Ovary (tissue), 9 donors: ENCODE data around the gene TRRAP. TPM values are rescaled to one million over a fixed set of nuclear protein-coding genes. Genes with fewer than 3 reads are reported as not detected.
"Not testable (repeated sequence)": the region's sequence is repeated elsewhere in the genome, so short reads cannot be mapped to it uniquely, and the experiment has no call there.

Experiments used
- DNase-seq, 5 donors: peaks; one replicate each; pipeline ENCODE4 v3.0.0-alpha.2; 2019 to 2020
- H3K27ac ChIP-seq, 2 donors: fragments of 200-600 bp; one replicate each; pipeline versions ENCODE4 v1.5.1 to v1.8.0; 2019 to 2022
- H3K27me3 ChIP-seq: fragments of 200-600 bp; one replicate; pipeline ENCODE4 v1.8.0; 2022
- H3K36me3 ChIP-seq: fragments of 200-600 bp; sonication (generic); one replicate; pipeline ENCODE4 v1.5.1; 2019
- H3K4me1 ChIP-seq: one replicate; pipeline ENCODE4 v1.8.1; 2013; ENCODE audit warnings: mild to moderate bottlenecking, moderate library complexity; ENCODE audit not compliant: insufficient read depth
- H3K4me3 ChIP-seq: fragments of 200-600 bp; sonication (generic); one replicate; pipeline ENCODE4 v1.5.1; 2017
- H3K9me3 ChIP-seq, 2 donors: fragments of 200-600 bp in 1 of 2; sonication (generic) in 1 of 2; one replicate each; pipeline versions ENCODE4 v1.5.1 to v1.8.1; 2013 to 2019; ENCODE audit warnings: mild to moderate bottlenecking in 1 of 2, moderate library complexity in 1 of 2
- CTCF ChIP-seq, 3 donors: fragments of 450-650 bp in 2 of 3; fragments of 200-600 bp in 1 of 3; IDR thresholded peaks; one replicate each; pipeline versions ENCODE4 v1.5.1 to v1.8.0; 2016 to 2022; ENCODE audit warnings: antibody characterized with exemption in 3 of 3, mild to moderate bottlenecking in 1 of 3
- EP300 ChIP-seq: sonication (generic); formaldehyde crosslinking; IDR thresholded peaks from one replicate; pipeline ENCODE4 v1.6.1; 2017; ENCODE audit warnings: antibody characterized with exemption
- POLR2A ChIP-seq: fragments of 450-650 bp; IDR thresholded peaks from one replicate; pipeline ENCODE4 v1.6.1; 2017; ENCODE audit warnings: antibody characterized with exemption, mild to moderate bottlenecking, moderate library complexity
- WGBS, 3 donors: extraction: QIAGEN DNeasy Blood & Tissue Kit in 1 of 3; methylation state at CpG; one replicate each; pipeline versions ENCODE4 v1.1.5 to v1.1.7; 2013 to 2017; 5-methylcytosine and 5-hydroxymethylcytosine counted together
- intact Hi-C, 4 donors: fragments of 100-400 bp; cut with DNase I; formaldehyde crosslinking; loops; one replicate each; pipeline versions ENCODE4 v1.11.0 to v1.15.1; 2022 to 2023
- polyA plus RNA-seq, 2 donors: library from polyadenylated mRNA; stranded (reverse); fragments of 200-250 nt in 1 of 2; fragments of 350-450 nt in 1 of 2; fragmentation: Illumina TruSeq in 1 of 2; extraction: RNeasy Lipid Tissue Mini Kit (QIAGEN cat#74804) in 1 of 2; gene quantifications; one replicate each; pipeline ENCODE4 v1.2.3, GENCODE V29; 2013 to 2014
- total RNA-seq, 7 donors: library from RNA; depleted of rRNA in 2 of 7; stranded (reverse); fragments of >200 nt in 2 of 7; fragmentation: NEBNext Ultra II Directional in 3 of 7; extraction: Animal tissue kit (Norgen Biotek cat#: 25700) in 3 of 7; gene quantifications; one replicate each; pipeline versions ENCODE4 v1.1.0 to v1.2.4, GENCODE V29; 2016 to 2023
- donor health status: DM: no; HTN: no; CAD: no; lungs with moderate emphysema.
- donor health status: DM: no; HTN: no; CAD: no.
- donor health status: Bipolar disorder and iron deficiency.
- donor health status: DM: yes; HTN: yes; CAD: no.
- donor health status: DM: no; HTN: no; CAD: no.
- donor health status: DM: yes; HTN: yes; CAD: no.

The TRRAP gene
- total and polyA plus RNA-seq, 9 donors = 15.9 to 47.9 (median 36.6) TPM

- DNase-seq = no peak
- no peaks in the 10 kb centered on the region for H3K36me3 ChIP-seq
- no peaks in the 10 kb centered on the region for H3K9me3 ChIP-seq
- TF ChIP-seq CTCF (IDR thresholded peaks at IDR 0.05) = no peak
- no peak for TF ChIP-seq EP300
- no peak for TF ChIP-seq POLR2A
- H3K27me3 ChIP-seq = no peaks in the 10 kb centered on the region
- 67 to 76% (median 70%) methylated on average over 7 of the region's 7 CpGs for WGBS, 3 donors
- intact Hi-C loops = no loop called here
- no peak overlapping the region for H3K27ac ChIP-seq
- no peak overlapping the region for H3K4me3 ChIP-seq
- no peaks in the 10 kb centered on the region for H3K4me1 ChIP-seq
These were observed 5.9 kb upstream of the TRRAP start for GRCh38 chr7:98872328-98872924.

GRCh38 chr7:98873610-98874009 is 4.7 kb upstream of the TRRAP start:
- H3K4me1 ChIP-seq, intact Hi-C loops, DNase-seq, H3K36me3 ChIP-seq, H3K9me3 ChIP-seq, H3K27ac ChIP-seq, H3K4me3 ChIP-seq, H3K27me3 ChIP-seq: not testable (repeated sequence)
- 86 to 89% (median 88%) methylated on average over 11 of the region's 11 CpGs for WGBS, 3 donors

GRCh38 chr7:98874942-98875341 is 3.4 kb upstream of the TRRAP start:
- Histone ChIP-seq H3K4me1 (peaks cover 10% of the 10 kb centered on the region), H3K9me3 (no peaks in the 10 kb centered on the region), H3K4me3 (no peak overlapping the region), H3K27me3 (no peaks in the 10 kb centered on the region), H3K36me3 (no peaks in the 10 kb centered on the region), H3K27ac (no peak overlapping the region)
- WGBS, 3 donors = 81 to 88% (median 86%) methylated on average over 1 of the region's 1 CpG
- TF ChIP-seq POLR2A (no peak), CTCF (IDR thresholded peaks at IDR 0.05) (no peak), EP300 (no peak)
- intact Hi-C loops = no loop called here
- no peak for DNase-seq

DNA sequence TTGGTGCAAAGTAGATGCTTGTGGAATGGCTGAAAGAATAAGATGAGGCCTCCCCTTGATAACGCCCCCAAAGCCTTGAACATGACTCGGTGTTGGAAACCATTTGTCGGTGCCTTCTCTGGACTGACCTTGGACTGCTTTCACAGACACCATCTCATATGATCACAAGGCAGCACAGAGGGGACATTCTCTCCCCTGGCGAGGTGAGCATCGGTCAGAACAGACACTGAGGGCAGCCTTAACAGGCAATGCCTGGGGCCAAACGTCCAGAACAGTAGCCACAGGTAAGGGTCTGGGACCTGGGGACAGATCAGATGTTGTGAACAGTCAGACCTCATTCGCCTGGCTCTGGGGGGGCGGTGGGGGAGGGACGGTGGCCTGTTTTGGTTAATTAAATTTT is 2.8 kb upstream of the TRRAP start:
- no peaks in the 10 kb centered on the region for H3K36me3 ChIP-seq
- DNase-seq = no peak
- no peak overlapping the region for H3K4me3 ChIP-seq
- no peak for TF ChIP-seq EP300
- TF ChIP-seq CTCF (IDR thresholded peaks at IDR 0.05) = no peak
- TF ChIP-seq POLR2A = no peak
- no peak overlapping the region for H3K27ac ChIP-seq
- H3K9me3 ChIP-seq = no peaks in the 10 kb centered on the region
- H3K27me3 ChIP-seq = no peaks in the 10 kb centered on the region
- intact Hi-C loops = no loop called here
- 51 to 69% (median 59%) methylated on average over 9 of the region's 9 CpGs for WGBS, 3 donors
- H3K4me1 ChIP-seq = peaks cover 11% of the 10 kb centered on the region

DNA sequence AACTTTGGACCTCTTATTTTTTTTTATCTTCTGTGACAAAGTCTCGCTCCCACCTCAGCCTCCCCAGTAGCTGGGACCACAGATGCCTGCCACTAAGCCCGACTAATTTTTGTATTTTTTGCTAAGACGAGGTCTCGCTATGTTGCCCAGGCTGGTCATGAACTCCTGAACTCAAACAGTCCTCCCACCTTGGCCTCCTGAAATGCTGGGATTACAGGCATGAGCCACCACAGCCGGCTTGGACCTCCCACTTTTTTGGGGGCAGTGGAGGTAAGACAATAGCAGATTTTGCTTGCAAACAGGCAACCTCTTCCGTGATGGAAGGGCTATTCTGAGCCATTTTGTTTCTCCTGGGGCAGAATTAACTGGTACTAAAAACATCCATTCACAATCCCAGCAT is 1.2 kb upstream of the TRRAP start:
- DNase-seq = no peak
- TF ChIP-seq EP300 = no peak
- no peak for TF ChIP-seq POLR2A
- no peak for TF ChIP-seq CTCF (IDR thresholded peaks at IDR 0.05)
- H3K4me3 ChIP-seq = no peak overlapping the region
- H3K4me1 ChIP-seq = peaks cover 11% of the 10 kb centered on the region
- no peaks in the 10 kb centered on the region for H3K36me3 ChIP-seq
- H3K9me3 ChIP-seq = no peaks in the 10 kb centered on the region
- 71 to 81% (median 72%) methylated on average over 6 of the region's 6 CpGs for WGBS, 3 donors
- H3K27me3 ChIP-seq = no peaks in the 10 kb centered on the region
- H3K27ac ChIP-seq = no peak overlapping the region
- intact Hi-C loops = no loop called here
